ENCODE results near the gene SLC6A12.
"Not testable (repeated sequence)": the region's sequence is repeated elsewhere in the genome, so short reads cannot be mapped to it uniquely, and the experiment has no call there.

The SLC6A12 gene

GRCh38 chr12:214003-214741 is at the start of gene SLC6A12:
Gene SLC6A12 (minus strand): TSS chr12:214157. CDS start chr12:209986, 4,171 bp downstream.
- DNase-seq (ENCODE audit: low spot score), result no peak

- no peak for DNase-seq (ENCODE audit: low spot score)
Observed at GRCh38 chr12:263574-263973, 49.6 kb upstream of the SLC6A12 start.

GRCh38 chr12:262817-263216 is 48.9 kb upstream of the SLC6A12 start, which contains the start of gene SLC6A13:
Gene SLC6A13 (minus strand): TSS chr12:262836. CDS start chr12:260052, 2,784 bp downstream.
- no peak for DNase-seq (ENCODE audit: low spot score)

GRCh38 chr12:262113-262512 is 48.2 kb upstream of the SLC6A12 start:
- no peak for DNase-seq (ENCODE audit: low spot score)

GRCh38 chr12:257521-258321 is 43.8 kb upstream of the SLC6A12 start:
- DNase-seq (ENCODE audit: low spot score), result no peak

GRCh38 chr12:256958-257357 is 43.0 kb upstream of the SLC6A12 start:
- DNase-seq (ENCODE audit: low spot score), result no peak

GRCh38 chr12:256225-256624 is 42.3 kb upstream of the SLC6A12 start:
- no peak for DNase-seq (ENCODE audit: low spot score)

GRCh38 chr12:254912-255311 is 41.0 kb upstream of the SLC6A12 start:
- DNase-seq (ENCODE audit: low spot score), result no peak

- no peak for DNase-seq (ENCODE audit: low spot score)
Observed at GRCh38 chr12:254039-254438, 40.1 kb upstream of the SLC6A12 start.

- DNase-seq (ENCODE audit: low spot score), result no peak
Observed at GRCh38 chr12:253116-253831, 39.3 kb upstream of the SLC6A12 start.

- DNase-seq (ENCODE audit: low spot score), result no peak
Observed at GRCh38 chr12:252636-253035, 38.7 kb upstream of the SLC6A12 start.

- no peak for DNase-seq (ENCODE audit: low spot score)
Observed at GRCh38 chr12:247271-247670, 33.3 kb upstream of the SLC6A12 start.

GRCh38 chr12:243381-243780 is 29.4 kb upstream of the SLC6A12 start:
- DNase-seq (ENCODE audit: low spot score), result no peak

- no peak for DNase-seq (ENCODE audit: low spot score)
Observed at GRCh38 chr12:242496-242895, 28.5 kb upstream of the SLC6A12 start.

GRCh38 chr12:241266-241665 is 27.3 kb upstream of the SLC6A12 start:
- DNase-seq (ENCODE audit: low spot score), result no peak

- no peak for DNase-seq (ENCODE audit: low spot score)
Observed at GRCh38 chr12:240566-240965, 26.6 kb upstream of the SLC6A12 start.

- no peak for DNase-seq (ENCODE audit: low spot score)
Observed at GRCh38 chr12:238736-239398, 24.9 kb upstream of the SLC6A12 start.

- DNase-seq (ENCODE audit: low spot score), result no peak
Observed at GRCh38 chr12:238116-238515, 24.2 kb upstream of the SLC6A12 start.

GRCh38 chr12:237026-237815 is 23.3 kb upstream of the SLC6A12 start:
- DNase-seq (ENCODE audit: low spot score), result no peak

- no peak for DNase-seq (ENCODE audit: low spot score)
Observed at GRCh38 chr12:236445-236844, 22.5 kb upstream of the SLC6A12 start.

- not testable (repeated sequence) for DNase-seq (ENCODE audit: low spot score)
Observed at GRCh38 chr12:235967-236366, 22.0 kb upstream of the SLC6A12 start.

All from CD4-positive, alpha-beta T cell treated with Interleukin-2 at 100 ng/mL for 4 hours (primary cell).